Activated effector memory CD4-positive, alpha-beta T cell treated with anti-CD3 and anti-CD28 coated beads, Interleukin-2, amount 50 U/mL, for 16 hours (primary cell): ENCODE data around the gene TNRC18.
"Not testable (repeated sequence)": the region's sequence is repeated elsewhere in the genome, so short reads cannot be mapped to it uniquely, and the experiment has no call there.

ENCODE experiments used
- DNase-seq: peaks from one replicate; pipeline ENCODE4 v3.0.0-alpha.2; 2020

TNRC18 gene

GRCh38 chr7:5286933-5287332 lies 136.7 kb downstream of the TNRC18 start:
- DNase-seq = no peak

GRCh38 chr7:5284304-5285281 lies 139.0 kb downstream of the TNRC18 start:
- no peak for DNase-seq

GRCh38 chr7:5283421-5284303 lies 140.0 kb downstream of the TNRC18 start:
- DNase-seq = no peak

- no peak for DNase-seq
These were observed 140.9 kb downstream of the TNRC18 start, which contains the start of gene SLC29A4 for GRCh38 chr7:5282543-5283316. TSS of gene SLC29A4 (plus strand) at chr7:5282943. CDS start at chr7:5287817, 4,874 bp downstream.

- DNase-seq = not testable (repeated sequence)
These were observed 141.8 kb downstream of the TNRC18 start for GRCh38 chr7:5281598-5282500.

GRCh38 chr7:5279734-5280133 lies 143.9 kb downstream of the TNRC18 start:
- DNase-seq = no peak

GRCh38 chr7:5278766-5279165 lies 144.9 kb downstream of the TNRC18 start:
- no peak for DNase-seq

GRCh38 chr7:5276611-5277010 lies 147.0 kb downstream of the TNRC18 start:
- no peak for DNase-seq

- DNase-seq = not testable (repeated sequence)
These were observed 147.5 kb downstream of the TNRC18 start for GRCh38 chr7:5276123-5276522.

GRCh38 chr7:5275510-5275909 lies 148.1 kb downstream of the TNRC18 start:
- not testable (repeated sequence) for DNase-seq

- DNase-seq = not testable (repeated sequence)
These were observed 148.6 kb downstream of the TNRC18 start for GRCh38 chr7:5274985-5275431.

- no peak for DNase-seq
These were observed 149.2 kb downstream of the TNRC18 start for GRCh38 chr7:5274441-5274840.

GRCh38 chr7:5273831-5274405 lies 149.7 kb downstream of the TNRC18 start:
- DNase-seq = not testable (repeated sequence)

GRCh38 chr7:5270788-5271187 lies 152.8 kb downstream of the TNRC18 start:
- no peak for DNase-seq

- DNase-seq = not testable (repeated sequence)
These were observed 153.5 kb downstream of the TNRC18 start for GRCh38 chr7:5269992-5270657.

- DNase-seq = not testable (repeated sequence)
These were observed 155.8 kb downstream of the TNRC18 start for GRCh38 chr7:5267829-5268228.

GRCh38 chr7:5266191-5267028 lies 157.2 kb downstream of the TNRC18 start:
- DNase-seq = no peak

GRCh38 chr7:5265320-5266190 lies 158.1 kb downstream of the TNRC18 start:
- no peak for DNase-seq
